ENCODE measurements around the gene RUVBL1. TPM values are rescaled to one million over a fixed set of nuclear protein-coding genes. Genes with fewer than 3 reads are reported as not detected.

RUVBL1 gene
- total RNA-seq, 1 donor from 2014 or later = 68.7 TPM

GRCh38 chr3:128080323-128081080 lies 43.1 kb downstream of the RUVBL1 start:
- Histone ChIP-seq H3K27me3 (ENCODE audit: control insufficient read depth, insufficient read depth, low read length) (peaks cover 8% of the 10 kb centered on the region), H3K36me3 (ENCODE audit: control insufficient read depth, insufficient read depth, low read length) (peaks cover 1% of the 10 kb centered on the region), H3K4me3 (ENCODE audit: low read depth, low read length) (no peak overlapping the region)
- peak; percentile 69 for DNase-seq (ENCODE audit: low read depth)
- no peak for TF ChIP-seq CTCF (IDR thresholded peaks at IDR 0.05; ENCODE audit: insufficient read depth, low read length, poor library complexity, severe bottlenecking)

- no peak for TF ChIP-seq CTCF (IDR thresholded peaks at IDR 0.05; ENCODE audit: insufficient read depth, low read length, poor library complexity, severe bottlenecking)
- peaks cover 1% of the 10 kb centered on the region for H3K36me3 ChIP-seq (ENCODE audit: control insufficient read depth, insufficient read depth, low read length)
- H3K4me3 ChIP-seq (ENCODE audit: low read depth, low read length) = no peak overlapping the region
- peaks cover 8% of the 10 kb centered on the region for H3K27me3 ChIP-seq (ENCODE audit: control insufficient read depth, insufficient read depth, low read length)
- DNase-seq (ENCODE audit: low read depth) = no peak
These were observed 43.8 kb downstream of the RUVBL1 start for GRCh38 chr3:128079823-128080222.

GRCh38 chr3:128078875-128079274 lies 44.7 kb downstream of the RUVBL1 start:
- peaks cover 8% of the 10 kb centered on the region for H3K27me3 ChIP-seq (ENCODE audit: control insufficient read depth, insufficient read depth, low read length)
- no peak for TF ChIP-seq CTCF (IDR thresholded peaks at IDR 0.05; ENCODE audit: insufficient read depth, low read length, poor library complexity, severe bottlenecking)

GRCh38 chr3:128078322-128078721 lies 45.3 kb downstream of the RUVBL1 start:
- no peak for TF ChIP-seq CTCF (IDR thresholded peaks at IDR 0.05; ENCODE audit: insufficient read depth, low read length, poor library complexity, severe bottlenecking)
- DNase-seq (ENCODE audit: low read depth) = no peak
- peaks cover 1% of the 10 kb centered on the region for H3K36me3 ChIP-seq (ENCODE audit: control insufficient read depth, insufficient read depth, low read length)

More at GRCh38 chr3:128078875-128079274, 44.7 kb downstream of the RUVBL1 start:
- H3K36me3 ChIP-seq (ENCODE audit: control insufficient read depth, insufficient read depth, low read length) = peaks cover 1% of the 10 kb centered on the region
- H3K4me3 ChIP-seq (ENCODE audit: low read depth, low read length) = no peak overlapping the region
- no peak for DNase-seq (ENCODE audit: low read depth)

GRCh38 chr3:128077665-128078064 lies 45.9 kb downstream of the RUVBL1 start:
- no peak for DNase-seq (ENCODE audit: low read depth)
- peaks cover 8% of the 10 kb centered on the region for H3K27me3 ChIP-seq (ENCODE audit: control insufficient read depth, insufficient read depth, low read length)
- TF ChIP-seq CTCF (IDR thresholded peaks at IDR 0.05; ENCODE audit: insufficient read depth, low read length, poor library complexity, severe bottlenecking) = no peak
- no peak overlapping the region for H3K4me3 ChIP-seq (ENCODE audit: low read depth, low read length)
- H3K36me3 ChIP-seq (ENCODE audit: control insufficient read depth, insufficient read depth, low read length) = peaks cover 1% of the 10 kb centered on the region

More at GRCh38 chr3:128078322-128078721, 45.3 kb downstream of the RUVBL1 start:
- Histone ChIP-seq H3K27me3 (ENCODE audit: control insufficient read depth, insufficient read depth, low read length) (peaks cover 8% of the 10 kb centered on the region), H3K4me3 (ENCODE audit: low read depth, low read length) (no peak overlapping the region)

GRCh38 chr3:128077202-128077624 lies 46.4 kb downstream of the RUVBL1 start:
- TF ChIP-seq CTCF (IDR thresholded peaks at IDR 0.05; ENCODE audit: insufficient read depth, low read length, poor library complexity, severe bottlenecking) = no peak
- DNase-seq (ENCODE audit: low read depth) = no peak
- Histone ChIP-seq H3K27me3 (ENCODE audit: control insufficient read depth, insufficient read depth, low read length) (peaks cover 8% of the 10 kb centered on the region), H3K4me3 (ENCODE audit: low read depth, low read length) (no peak overlapping the region), H3K36me3 (ENCODE audit: control insufficient read depth, insufficient read depth, low read length) (peaks cover 1% of the 10 kb centered on the region)
